Gastrocnemius medialis (tissue), 4 donors: ENCODE results near the gene TMEM266. TPM values are rescaled to one million over a fixed set of nuclear protein-coding genes. Genes with fewer than 3 reads are reported as not detected.

Experiments used
- ATAC-seq, 2 donors: fragments of 150-250 bp; one replicate each; pipeline ENCODE4 v1.9.1; 2016
- DNase-seq, 2 donors: peaks; one replicate each; pipeline ENCODE4 v3.0.0-alpha.2; 2019
- H3K27ac ChIP-seq, 4 donors: fragments of 200-600 bp; sonication (generic); 1 replicate in 1 of 4; 2 replicates in 3 of 4; pipeline ENCODE4 v1.5.1; 2016 to 2018; ENCODE audit warnings: mild to moderate bottlenecking in 2 of 4, moderate library complexity in 1 of 4
- H3K27me3 ChIP-seq, 3 donors: fragments of 200-600 bp; sonication (generic) in 2 of 3; 1 replicate in 1 of 3; 2 replicates in 2 of 3; pipeline versions ENCODE4 v1.5.1 to v1.6.0; 2016 to 2019; ENCODE audit warnings: mild to moderate bottlenecking in 1 of 3, moderate library complexity in 1 of 3
- H3K36me3 ChIP-seq, 2 donors: fragments of 200-600 bp; sonication (generic) in 1 of 2; one replicate each; pipeline ENCODE4 v1.5.1; 2017 to 2018
- H3K4me1 ChIP-seq, 2 donors: fragments of 200-600 bp; sonication (generic) in 1 of 2; one replicate each; pipeline ENCODE4 v1.5.1; 2016 to 2017; ENCODE audit warnings: mild to moderate bottlenecking in 2 of 2
- H3K4me3 ChIP-seq, 4 donors: fragments of 200-600 bp; sonication (generic) in 3 of 4; 1 replicate in 1 of 4; 2 replicates in 3 of 4; pipeline ENCODE4 v1.5.1; 2016 to 2019; ENCODE audit warnings: mild to moderate bottlenecking in 2 of 4
- H3K9me3 ChIP-seq, 3 donors: fragments of 200-600 bp; sonication (generic) in 2 of 3; 1 replicate in 1 of 3; 2 replicates in 2 of 3; pipeline ENCODE4 v1.5.1; 2016 to 2019
- POLR2A ChIP-seq, 2 donors: fragments of 450-650 bp; IDR thresholded peaks; one replicate each; pipeline ENCODE4 v1.6.1; 2017; ENCODE audit warnings: antibody characterized with exemption in 2 of 2, mild to moderate bottlenecking in 2 of 2, moderate library complexity in 2 of 2
- in situ Hi-C, 4 donors: fragments of 200-750 bp; cut with MboI; loops; one replicate each; pipeline versions ENCODE4 v1.15.0 to v1.8.0; 2017; ENCODE audit warnings: low sequenced_read_pairs in 4 of 4
- intact Hi-C: fragments of 100-400 bp; cut with DNase I; formaldehyde crosslinking; loops from one replicate; pipeline ENCODE4 v1.15.1; 2023; ENCODE audit warnings: low total_unique reads
- total RNA-seq, 4 donors: library from RNA; depleted of rRNA; stranded (reverse); fragments of >200 nt; gene quantifications; one replicate each; pipeline versions ENCODE4 v1.1.0 to v1.2.3, GENCODE V29; 2016
- TF ChIP-seq, protein P1 (sequence below), 5 experiments: fragments of 450-650 bp in 3 of 5; fragments of 200-600 bp in 2 of 5; sonication (generic) in 2 of 5; IDR thresholded peaks in 4 of 5; conservative IDR thresholded peaks in 1 of 5; 1 replicate in 4 of 5; 2 replicates in 1 of 5; pipeline ENCODE4 v1.5.1; 2016 to 2019; ENCODE audit warnings: antibody characterized with exemption in 5 of 5, mild to moderate bottlenecking in 3 of 5, moderate library complexity in 3 of 5

Gene TMEM266
- total RNA-seq, 4 donors from 2014 or later: 3.6 to 17.1 (median 11.7) TPM

GRCh38 chr15:76190751-76191538 lies 131.2 kb downstream of the TMEM266 start:
- Histone ChIP-seq H3K27ac (peak overlapping the region; percentile 1 to 68 (median 56)), H3K27me3 (no peaks in the 10 kb centered on the region), H3K9me3 (no peaks in the 10 kb centered on the region), H3K36me3 (no peaks in the 10 kb centered on the region), H3K4me3 (peak overlapping the region in 1 of 4 donors; percentile 2), H3K4me1 (peaks cover 17 to 37% of the 10 kb centered on the region in 2 donors)
- DNase-seq (peak; percentile 61 to 83), ATAC-seq (peak; percentile 66 to 85)
- intact Hi-C loops (loop anchor here (2.0 kb wide), 3 partner anchors 44 to 140 kb away; partner anchors contain the start of gene ETFA), in situ Hi-C loops (loop anchor here (10.0 to 25.0 kb wide), 3 partner anchors 124 to 146 kb away; partner anchors contain the start of genes ISL2 (in 3 of the 4) and ETFA (in 1 of the 4))
- TF ChIP-seq, protein P1, sequence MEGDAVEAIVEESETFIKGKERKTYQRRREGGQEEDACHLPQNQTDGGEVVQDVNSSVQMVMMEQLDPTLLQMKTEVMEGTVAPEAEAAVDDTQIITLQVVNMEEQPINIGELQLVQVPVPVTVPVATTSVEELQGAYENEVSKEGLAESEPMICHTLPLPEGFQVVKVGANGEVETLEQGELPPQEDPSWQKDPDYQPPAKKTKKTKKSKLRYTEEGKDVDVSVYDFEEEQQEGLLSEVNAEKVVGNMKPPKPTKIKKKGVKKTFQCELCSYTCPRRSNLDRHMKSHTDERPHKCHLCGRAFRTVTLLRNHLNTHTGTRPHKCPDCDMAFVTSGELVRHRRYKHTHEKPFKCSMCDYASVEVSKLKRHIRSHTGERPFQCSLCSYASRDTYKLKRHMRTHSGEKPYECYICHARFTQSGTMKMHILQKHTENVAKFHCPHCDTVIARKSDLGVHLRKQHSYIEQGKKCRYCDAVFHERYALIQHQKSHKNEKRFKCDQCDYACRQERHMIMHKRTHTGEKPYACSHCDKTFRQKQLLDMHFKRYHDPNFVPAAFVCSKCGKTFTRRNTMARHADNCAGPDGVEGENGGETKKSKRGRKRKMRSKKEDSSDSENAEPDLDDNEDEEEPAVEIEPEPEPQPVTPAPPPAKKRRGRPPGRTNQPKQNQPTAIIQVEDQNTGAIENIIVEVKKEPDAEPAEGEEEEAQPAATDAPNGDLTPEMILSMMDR (IDR thresholded peaks at IDR 0.05 in 4 of 5, conservative IDR thresholded peaks at IDR 0.05 in 1 of 5): peak; percentile 85 to 94 (median 90)
- TF ChIP-seq POLR2A (IDR thresholded peaks at IDR 0.05): no peak

GRCh38 chr15:76191539-76192244 lies 131.9 kb downstream of the TMEM266 start:
- in situ Hi-C loops (loop anchor here (10.0 to 25.0 kb wide), 3 partner anchors 123 to 146 kb away; partner anchors contain the start of genes ISL2 (in 3 of the 4) and ETFA (in 1 of the 4)), intact Hi-C loops (loop anchor here (2.0 kb wide), 3 partner anchors 43 to 139 kb away; partner anchors contain the start of gene ETFA)
- Histone ChIP-seq H3K9me3 (no peaks in the 10 kb centered on the region), H3K36me3 (no peaks in the 10 kb centered on the region), H3K27me3 (no peaks in the 10 kb centered on the region), H3K27ac (peak overlapping the region in 2 of 4 donors; percentile 51 to 68), H3K4me3 (no peak overlapping the region), H3K4me1 (peaks cover 24 to 37% of the 10 kb centered on the region in 2 donors)
- TF ChIP-seq, protein P1 (IDR thresholded peaks at IDR 0.05 in 4 of 5, conservative IDR thresholded peaks at IDR 0.05 in 1 of 5): no peak
- TF ChIP-seq POLR2A (IDR thresholded peaks at IDR 0.05): no peak
- ATAC-seq: no peak
- no peak for DNase-seq

DNA sequence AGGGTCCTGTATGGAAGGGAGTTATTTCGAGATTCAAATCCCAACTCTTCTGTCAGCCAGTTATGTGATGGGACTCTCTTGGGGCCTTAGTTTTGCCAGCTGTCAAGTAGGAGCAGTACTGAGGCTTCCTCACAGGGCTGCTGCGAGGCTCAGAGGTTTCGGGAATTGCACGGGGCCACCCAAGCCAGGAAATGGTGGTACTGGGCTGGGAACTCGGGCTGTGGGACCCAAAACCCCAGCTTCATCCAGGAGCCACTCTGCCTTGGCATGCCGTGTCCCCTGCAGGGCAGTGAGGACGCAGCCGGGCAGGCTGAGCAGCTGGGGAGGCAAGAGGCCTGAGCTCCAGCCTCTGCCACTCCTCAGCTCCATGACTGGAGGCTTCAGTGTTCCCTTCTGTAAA lies 132.9 kb downstream of the TMEM266 start:
- DNase-seq (no peak), ATAC-seq (no peak)
- Histone ChIP-seq H3K27me3 (no peaks in the 10 kb centered on the region), H3K4me3 (no peak overlapping the region), H3K27ac (no peak overlapping the region), H3K36me3 (no peaks in the 10 kb centered on the region), H3K9me3 (no peaks in the 10 kb centered on the region), H3K4me1 (peaks cover 34 to 44% of the 10 kb centered on the region in 2 donors)
- in situ Hi-C loops (loop anchor here (10.0 to 25.0 kb wide), 3 partner anchors 122 to 145 kb away; partner anchors contain the start of genes ISL2 (in 3 of the 4) and ETFA (in 1 of the 4)), intact Hi-C loops (no loop called here)
- TF ChIP-seq, protein P1 (IDR thresholded peaks at IDR 0.05 in 4 of 5, conservative IDR thresholded peaks at IDR 0.05 in 1 of 5): no peak
- no peak for TF ChIP-seq POLR2A (IDR thresholded peaks at IDR 0.05)

- intact Hi-C loops: no loop called here
- TF ChIP-seq POLR2A (IDR thresholded peaks at IDR 0.05): no peak
- TF ChIP-seq, protein P1 (IDR thresholded peaks at IDR 0.05 in 4 of 5, conservative IDR thresholded peaks at IDR 0.05 in 1 of 5): no peak
Observed at GRCh38 chr15:76193934-76194333, 134.1 kb downstream of the TMEM266 start.

More at GRCh38 chr15:76193934-76194333, 134.1 kb downstream of the TMEM266 start:
- Histone ChIP-seq H3K27me3 (no peaks in the 10 kb centered on the region), H3K9me3 (no peaks in the 10 kb centered on the region), H3K36me3 (no peaks in the 10 kb centered on the region), H3K4me3 (no peak overlapping the region), H3K27ac (no peak overlapping the region), H3K4me1 (peaks cover 47 to 56% of the 10 kb centered on the region in 2 donors)
- ATAC-seq (no peak), DNase-seq (no peak)
- in situ Hi-C loops: loop anchor here (10.0 to 25.0 kb wide), 3 partner anchors 121 to 143 kb away; partner anchors contain the start of genes ISL2 (in 3 of the 4) and ETFA (in 1 of the 4)
